DOHH2 (cell line): Measurements from ENCODE around the gene S1PR2.

Experiments
- H3F3A ChIP-seq: fragments of 200-600 bp; sonication (generic), shearing (Covaris generic); 2 replicates; pipeline ENCODE4 v1.6.0; 2016; ENCODE audit warnings: antibody characterized with exemption, mild to moderate bottlenecking; ENCODE audit not compliant: control insufficient read depth, insufficient read depth
- H3K27ac ChIP-seq: fragments of 200-600 bp; sonication (generic); 2 replicates; pipeline ENCODE4 v1.5.1; 2014; ENCODE audit warnings: low read depth, mild to moderate bottlenecking, low read length, moderate library complexity
- H3K27me3 ChIP-seq: fragments of 200-600 bp; sonication (generic); 2 replicates; pipeline ENCODE4 v1.6.1; 2014; ENCODE audit warnings: mild to moderate bottlenecking, low read length, mixed read lengths; ENCODE audit not compliant: control insufficient read depth
- H3K36me3 ChIP-seq: fragments of 200-600 bp; sonication (generic); 2 replicates; pipeline ENCODE4 v1.6.1; 2014; ENCODE audit warnings: mild to moderate bottlenecking, low read length, moderate library complexity, mixed read lengths; ENCODE audit not compliant: control insufficient read depth
- H3K4me1 ChIP-seq: fragments of 200-600 bp; sonication (generic); 2 replicates; pipeline ENCODE4 v1.6.1; 2014; ENCODE audit warnings: mild to moderate bottlenecking, low read length, mixed read lengths; ENCODE audit not compliant: control insufficient read depth
- H3K4me2 ChIP-seq: fragments of 200-600 bp; sonication (generic); 2 replicates; pipeline ENCODE4 v1.6.0; 2014; ENCODE audit warnings: mild to moderate bottlenecking, low read length, moderate library complexity
- H3K4me3 ChIP-seq: fragments of 200-600 bp; sonication (generic); 2 replicates; pipeline ENCODE4 v1.5.1; 2014; ENCODE audit warnings: mild to moderate bottlenecking, low read length, mixed read lengths
- H3K79me2 ChIP-seq: fragments of 200-600 bp; sonication (generic); 2 replicates; pipeline ENCODE4 v1.6.1; 2014; ENCODE audit warnings: mild to moderate bottlenecking, low read length, mixed read lengths; ENCODE audit not compliant: control insufficient read depth
- H3K9me2 ChIP-seq: fragments of 200-600 bp; sonication (generic); replicated peaks from 2 replicates; pipeline ENCODE4 v1.6.1; 2014; ENCODE audit warnings: mild to moderate bottlenecking, low read length, mixed read lengths; ENCODE audit not compliant: control insufficient read depth
- H3K9me3 ChIP-seq: fragments of 200-600 bp; sonication (generic); 2 replicates; pipeline ENCODE4 v1.6.1; 2014; ENCODE audit warnings: antibody characterized with exemption, low read length, mixed read lengths; ENCODE audit not compliant: control insufficient read depth, insufficient read depth
- H4K20me1 ChIP-seq: fragments of 200-600 bp; sonication (generic); 2 replicates; pipeline ENCODE4 v1.6.0; 2014; ENCODE audit warnings: low read depth, mild to moderate bottlenecking, antibody characterized with exemption, low read length, moderate library complexity; ENCODE audit not compliant: control insufficient read depth, insufficient read depth
- EZH2phosphoT487 ChIP-seq: fragments of 200-600 bp; sonication (generic); IDR thresholded peaks from 2 replicates; pipeline ENCODE4 v1.6.1; 2017; ENCODE audit warnings: borderline replicate concordance, mild to moderate bottlenecking, antibody characterized with exemption, low read length, moderate library complexity, mixed read lengths
- TF ChIP-seq, protein P1 (sequence below): fragments of 200-600 bp; sonication (generic); IDR thresholded peaks from one replicate; pipeline ENCODE4 v1.5.1; 2014; ENCODE audit warnings: antibody characterized with exemption, mild to moderate bottlenecking, low read depth, low read length; ENCODE audit not compliant: poor library complexity, severe bottlenecking

The S1PR2 gene

DNA sequence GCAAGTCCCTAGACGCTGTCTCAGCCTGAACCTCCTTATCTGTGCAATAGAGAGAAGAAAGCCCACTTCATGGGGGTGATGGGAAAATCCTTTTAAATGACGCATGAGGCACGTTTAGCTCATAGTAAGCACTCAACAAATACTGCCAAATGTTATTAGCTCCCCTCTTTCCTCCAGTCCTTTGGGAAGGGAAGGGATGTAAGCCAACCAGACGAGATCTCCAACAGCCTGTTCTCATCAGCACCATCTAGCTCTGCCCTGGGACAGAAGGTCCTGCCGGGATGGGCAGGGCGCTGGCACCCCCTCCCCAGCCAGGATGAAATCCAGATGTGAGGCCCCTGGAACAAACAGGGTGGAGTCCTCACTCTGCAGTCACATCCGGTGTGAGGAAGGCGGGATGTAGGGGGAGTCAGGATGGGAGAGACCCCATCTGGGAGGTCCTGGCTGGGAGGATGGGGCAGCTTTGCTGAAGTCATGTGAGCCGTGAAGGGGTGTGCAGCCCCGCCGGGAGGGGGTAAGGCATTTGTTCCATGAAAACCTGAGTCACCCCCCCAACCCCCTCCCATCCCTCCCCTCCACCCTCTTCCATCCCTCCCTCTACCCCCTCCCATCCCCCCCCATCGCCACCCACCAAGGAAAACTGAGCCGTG, 4.6 kb downstream of the S1PR2 start:
- Histone ChIP-seq H3K9me2 (no peaks in the 10 kb centered on the region), H3K4me2 (peak overlapping the region; percentile 85), H3K4me3 (peak overlapping the region; percentile 86), H3K27ac (peak overlapping the region; percentile 100), H3K4me1 (peaks cover 77% of the 10 kb centered on the region), H3K79me2 (peaks cover 98% of the 10 kb centered on the region), H3K9me3 (no peaks in the 10 kb centered on the region), H3F3A (peaks cover 62% of the 10 kb centered on the region), H3K27me3 (no peaks in the 10 kb centered on the region), H3K36me3 (peaks cover 92% of the 10 kb centered on the region), H4K20me1 (peaks cover 29% of the 10 kb centered on the region)
- TF ChIP-seq, protein P1, sequence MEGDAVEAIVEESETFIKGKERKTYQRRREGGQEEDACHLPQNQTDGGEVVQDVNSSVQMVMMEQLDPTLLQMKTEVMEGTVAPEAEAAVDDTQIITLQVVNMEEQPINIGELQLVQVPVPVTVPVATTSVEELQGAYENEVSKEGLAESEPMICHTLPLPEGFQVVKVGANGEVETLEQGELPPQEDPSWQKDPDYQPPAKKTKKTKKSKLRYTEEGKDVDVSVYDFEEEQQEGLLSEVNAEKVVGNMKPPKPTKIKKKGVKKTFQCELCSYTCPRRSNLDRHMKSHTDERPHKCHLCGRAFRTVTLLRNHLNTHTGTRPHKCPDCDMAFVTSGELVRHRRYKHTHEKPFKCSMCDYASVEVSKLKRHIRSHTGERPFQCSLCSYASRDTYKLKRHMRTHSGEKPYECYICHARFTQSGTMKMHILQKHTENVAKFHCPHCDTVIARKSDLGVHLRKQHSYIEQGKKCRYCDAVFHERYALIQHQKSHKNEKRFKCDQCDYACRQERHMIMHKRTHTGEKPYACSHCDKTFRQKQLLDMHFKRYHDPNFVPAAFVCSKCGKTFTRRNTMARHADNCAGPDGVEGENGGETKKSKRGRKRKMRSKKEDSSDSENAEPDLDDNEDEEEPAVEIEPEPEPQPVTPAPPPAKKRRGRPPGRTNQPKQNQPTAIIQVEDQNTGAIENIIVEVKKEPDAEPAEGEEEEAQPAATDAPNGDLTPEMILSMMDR, result no peak

DNA sequence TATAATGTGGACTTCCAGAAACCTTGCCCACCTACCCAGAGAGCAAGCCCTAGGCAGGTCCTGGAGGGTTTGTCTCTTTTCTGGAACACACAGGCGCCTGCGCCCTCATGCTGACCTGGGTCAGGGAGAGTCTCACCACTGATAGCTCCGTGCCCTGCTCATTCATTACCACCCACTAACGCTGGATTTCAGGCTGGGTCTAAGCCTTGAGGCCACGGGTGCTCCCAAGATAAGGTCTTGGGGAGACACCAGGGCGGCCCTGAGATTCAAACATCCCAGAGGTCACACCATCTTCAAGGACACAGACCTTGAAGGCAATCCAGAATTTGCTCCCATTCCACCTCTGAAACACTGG, 5.1 kb downstream of the S1PR2 start:
- Histone ChIP-seq H3K79me2 (peaks cover 98% of the 10 kb centered on the region), H3K27ac (peak overlapping the region; percentile 100), H3K27me3 (no peaks in the 10 kb centered on the region), H3K4me1 (peaks cover 81% of the 10 kb centered on the region), H3K9me3 (no peaks in the 10 kb centered on the region), H3K36me3 (peaks cover 95% of the 10 kb centered on the region), H3K4me2 (peak overlapping the region; percentile 85), H3K9me2 (no peaks in the 10 kb centered on the region), H3K4me3 (peak overlapping the region; percentile 86), H4K20me1 (peaks cover 29% of the 10 kb centered on the region), H3F3A (peaks cover 67% of the 10 kb centered on the region)
- no peak for TF ChIP-seq EZH2phosphoT487
- TF ChIP-seq, protein P1, result no peak

DNA sequence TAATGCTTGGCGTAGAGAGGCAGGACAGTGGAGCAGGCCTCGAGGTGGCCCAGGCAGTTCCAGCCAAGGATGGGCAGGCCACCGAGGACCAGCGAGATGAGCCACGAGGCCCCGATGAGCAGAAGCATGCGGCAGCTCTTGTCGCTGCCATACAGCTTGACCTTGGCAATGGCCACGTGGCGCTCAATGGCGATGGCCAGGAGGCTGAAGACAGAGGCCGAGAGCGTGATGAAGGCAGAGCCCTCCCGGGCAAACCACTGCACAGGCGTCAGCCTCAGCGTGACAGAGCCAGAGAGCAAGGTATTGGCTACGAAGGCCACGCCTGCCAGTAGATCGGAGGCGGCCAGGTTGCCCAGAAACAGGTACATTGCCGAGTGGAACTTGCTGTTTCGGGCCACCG, 6.8 kb downstream of the S1PR2 start:
- Histone ChIP-seq H3K27me3 (no peaks in the 10 kb centered on the region), H3K4me3 (peak overlapping the region; percentile 55), H4K20me1 (peaks cover 29% of the 10 kb centered on the region), H3K9me3 (no peaks in the 10 kb centered on the region), H3K27ac (peak overlapping the region; percentile 100), H3F3A (peaks cover 75% of the 10 kb centered on the region), H3K79me2 (peaks cover 96% of the 10 kb centered on the region), H3K36me3 (peaks cover 94% of the 10 kb centered on the region), H3K9me2 (no peaks in the 10 kb centered on the region), H3K4me2 (peak overlapping the region; percentile 69), H3K4me1 (peaks cover 97% of the 10 kb centered on the region)
- TF ChIP-seq EZH2phosphoT487, result no peak
- TF ChIP-seq, protein P1, result no peak
